IPS-NIHi7 (cell line): ENCODE results near the gene NAP1L3.

Experiments
- DNase-seq: peaks from one replicate; pipeline ENCODE4 v3.0.0; 2012; ENCODE audit warnings: mixed read lengths; ENCODE audit errors: extremely low spot score

Gene NAP1L3, protein sequence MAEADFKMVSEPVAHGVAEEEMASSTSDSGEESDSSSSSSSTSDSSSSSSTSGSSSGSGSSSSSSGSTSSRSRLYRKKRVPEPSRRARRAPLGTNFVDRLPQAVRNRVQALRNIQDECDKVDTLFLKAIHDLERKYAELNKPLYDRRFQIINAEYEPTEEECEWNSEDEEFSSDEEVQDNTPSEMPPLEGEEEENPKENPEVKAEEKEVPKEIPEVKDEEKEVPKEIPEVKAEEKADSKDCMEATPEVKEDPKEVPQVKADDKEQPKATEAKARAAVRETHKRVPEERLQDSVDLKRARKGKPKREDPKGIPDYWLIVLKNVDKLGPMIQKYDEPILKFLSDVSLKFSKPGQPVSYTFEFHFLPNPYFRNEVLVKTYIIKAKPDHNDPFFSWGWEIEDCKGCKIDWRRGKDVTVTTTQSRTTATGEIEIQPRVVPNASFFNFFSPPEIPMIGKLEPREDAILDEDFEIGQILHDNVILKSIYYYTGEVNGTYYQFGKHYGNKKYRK

DNA sequence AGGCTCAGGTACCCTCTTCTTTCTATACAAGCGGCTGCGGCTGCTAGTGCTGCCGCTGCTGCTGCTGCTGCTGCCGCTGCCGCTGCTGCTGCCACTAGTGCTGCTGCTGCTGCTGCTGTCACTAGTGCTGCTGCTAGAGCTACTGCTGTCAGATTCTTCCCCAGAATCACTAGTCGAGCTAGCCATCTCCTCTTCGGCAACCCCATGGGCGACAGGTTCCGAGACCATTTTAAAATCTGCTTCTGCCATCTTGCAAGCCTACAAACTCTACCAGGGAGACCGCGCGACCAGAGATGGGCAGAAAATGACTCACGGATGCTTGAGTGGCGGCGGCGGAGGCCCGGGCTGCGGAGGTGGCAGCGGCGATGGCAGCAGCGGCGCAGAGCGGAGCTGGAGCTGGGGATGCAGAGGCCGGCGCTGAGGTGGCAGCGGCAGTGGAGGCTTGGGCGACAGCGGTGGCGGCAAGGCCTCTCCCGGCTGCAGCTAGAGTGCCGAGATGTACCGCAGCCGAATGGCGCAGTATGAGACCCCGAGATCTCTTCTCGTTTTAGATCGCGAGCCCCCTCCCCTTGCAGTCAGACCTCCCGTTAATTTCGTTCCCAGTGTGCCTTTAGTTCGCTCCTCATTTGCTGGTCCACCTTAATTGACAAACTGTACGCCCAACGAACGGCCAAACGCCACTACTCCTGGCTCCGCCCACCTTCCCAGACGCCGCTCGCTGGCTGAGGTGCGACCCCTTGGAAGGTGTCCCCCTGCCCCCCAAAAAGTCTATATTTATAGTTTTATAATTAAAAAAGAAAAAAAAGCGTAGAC, at the start of gene NAP1L3:
Gene NAP1L3 (minus strand): TSS at position 523 of the 813 bp plus-strand sequence. CDS start 274 bp downstream, at position 249.
- peak; percentile 90 for DNase-seq

DNA sequence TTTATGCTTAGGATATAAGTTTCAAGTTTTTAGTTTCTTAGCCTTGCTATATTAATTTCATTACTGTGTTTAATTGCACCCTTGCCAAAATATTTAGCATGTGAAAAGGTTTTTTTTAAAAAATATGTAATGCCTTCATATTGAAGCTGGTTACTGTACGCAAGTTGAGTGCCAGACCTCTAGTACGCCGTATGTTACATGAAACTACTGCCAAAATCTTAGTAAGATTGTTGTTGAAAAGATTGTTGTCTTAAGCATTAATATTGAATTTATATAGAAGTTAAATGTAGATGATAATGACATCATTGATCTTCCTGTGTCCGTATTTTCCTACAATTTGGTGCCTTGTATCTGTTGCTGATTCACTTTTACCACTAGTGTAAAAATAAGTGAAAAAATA, 37.7 kb upstream of the NAP1L3 start:
- no peak for DNase-seq

DNA sequence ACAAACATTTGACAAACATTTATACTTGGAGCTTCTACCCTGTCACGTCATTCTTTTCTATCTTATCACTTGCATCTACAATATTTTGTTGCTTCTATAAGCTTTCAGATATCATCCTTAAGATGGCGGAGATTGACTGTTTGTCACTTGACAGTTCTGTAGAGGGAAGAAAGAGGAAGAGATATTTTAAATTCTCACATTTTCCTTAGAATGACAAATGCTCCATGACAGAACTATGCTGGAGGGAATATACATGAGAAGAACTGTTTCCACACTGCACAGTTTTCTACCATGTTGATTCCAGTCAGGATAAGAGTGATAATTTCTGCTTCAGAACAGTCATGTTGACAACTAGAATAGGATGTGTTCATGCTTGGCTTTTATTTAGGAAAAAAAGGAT, 30.3 kb upstream of the NAP1L3 start:
- DNase-seq, result no peak

DNA sequence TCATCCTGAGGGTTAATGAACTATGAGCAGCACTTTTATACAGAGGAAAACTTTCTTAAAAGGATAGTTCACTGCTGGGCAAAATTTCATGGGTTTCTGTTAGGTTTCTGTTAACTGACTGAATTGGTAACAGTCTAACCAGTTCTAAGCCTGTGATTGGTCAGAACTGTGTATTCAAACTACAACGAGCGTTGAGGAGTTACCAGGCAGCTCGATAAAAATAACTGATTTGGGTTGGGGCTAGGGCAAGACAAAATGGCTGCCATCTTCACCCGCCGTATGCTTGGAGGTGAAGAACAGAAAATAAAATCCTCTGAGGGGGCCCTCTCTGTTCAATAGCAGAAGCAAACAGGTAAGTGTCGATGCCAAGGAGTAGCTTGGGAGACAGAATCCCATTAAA, 22.6 kb upstream of the NAP1L3 start:
- DNase-seq, result no peak

DNA sequence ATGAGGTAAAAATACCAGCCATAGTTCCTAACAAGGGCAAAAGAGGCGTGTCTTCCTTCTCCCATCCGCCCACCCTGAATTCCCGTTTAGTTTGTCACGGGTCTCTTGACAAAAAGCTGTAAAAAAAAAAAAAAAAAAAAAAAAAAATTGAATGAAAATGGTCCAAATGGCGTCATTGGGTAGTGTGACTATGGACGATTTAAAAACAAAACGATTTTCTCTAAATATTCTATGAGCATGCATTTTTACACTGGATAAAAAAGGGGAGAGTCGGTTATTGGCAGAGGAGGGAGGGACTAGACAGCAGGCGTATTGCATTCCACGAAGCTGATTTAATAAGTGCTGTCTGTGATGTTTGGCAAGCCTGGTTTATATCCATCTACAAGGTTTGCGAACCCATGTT, 492 bp upstream of the NAP1L3 start, which contains the start of gene FAM133A:
Gene FAM133A (plus strand): TSS at position 338 of the 403 bp plus-strand sequence. CDS start 35,214 bp downstream, outside the sequence.
- DNase-seq, result no peak

DNA sequence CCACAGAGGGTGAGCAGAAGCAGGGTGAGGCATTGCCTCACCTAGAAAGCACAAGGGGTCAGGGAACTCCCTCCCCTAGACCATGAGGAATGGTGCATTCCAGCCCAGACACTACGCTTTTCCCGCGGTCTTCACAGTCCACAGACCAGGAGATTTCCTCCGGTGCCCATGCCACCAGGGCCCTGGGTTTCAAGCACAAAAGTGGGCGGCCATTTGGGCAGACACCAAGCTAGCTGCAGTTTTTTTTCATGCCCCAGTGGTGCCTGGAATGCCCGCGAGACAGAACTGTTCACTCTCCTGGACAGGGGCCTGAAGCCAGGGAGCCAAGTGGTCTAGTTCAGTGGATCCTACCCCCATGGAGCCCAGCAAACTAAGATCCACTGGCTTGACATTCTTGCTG, 12.8 kb downstream of the NAP1L3 start:
- DNase-seq, result no peak

DNA sequence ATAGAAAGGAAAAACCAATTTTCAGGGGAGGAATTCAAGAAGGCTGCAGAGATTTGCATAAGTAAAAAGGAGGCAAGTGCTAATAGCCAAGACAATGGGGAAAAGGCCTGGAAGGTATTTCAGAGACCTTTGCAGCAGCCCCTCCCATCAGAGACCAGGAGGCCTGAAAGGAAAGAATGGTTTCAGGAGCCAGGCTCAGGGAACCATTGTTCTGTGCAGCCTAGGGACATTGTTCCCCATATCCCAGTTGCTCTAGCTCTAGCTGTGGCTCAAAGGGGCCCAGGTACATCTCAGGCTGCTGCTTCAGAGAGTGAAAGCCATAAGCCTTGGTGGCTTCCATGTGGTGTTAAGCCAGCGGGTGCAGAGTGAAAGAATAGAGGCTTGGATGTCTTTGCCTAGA, 24.0 kb downstream of the NAP1L3 start:
- DNase-seq, result no peak

DNA sequence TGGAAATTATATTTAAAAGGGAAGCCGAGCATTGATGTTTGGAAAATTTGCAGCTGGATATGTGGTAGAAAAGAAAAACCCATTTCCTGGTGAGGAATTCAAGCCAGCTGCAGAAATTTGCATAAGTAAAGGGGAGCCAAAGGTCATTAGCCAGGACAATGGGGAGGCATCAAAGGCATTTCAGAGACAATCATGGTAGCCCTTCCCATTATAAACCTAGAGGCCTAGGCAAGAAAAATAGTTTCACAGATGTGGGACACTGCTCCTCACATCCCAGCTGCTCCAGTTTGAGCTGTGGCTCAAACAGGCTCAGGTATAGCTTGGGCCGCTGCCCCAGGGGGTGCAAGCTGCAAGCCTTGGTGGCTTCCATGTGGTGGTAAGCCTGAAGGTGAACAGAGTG, 35.8 kb downstream of the NAP1L3 start:
- peak; percentile 11 for DNase-seq
